WTC11 (cell line): ENCODE results near the gene TSPAN33. TPM values are rescaled to one million over a fixed set of nuclear protein-coding genes. Genes with fewer than 3 reads are reported as not detected.

ENCODE experiments used
- ATAC-seq: fragments of 200-7000 bp; cut with Tn5 transposase; 2 replicates; pipeline ENCODE4 v1.10.0; 2021; ENCODE audit warnings: mild to moderate bottlenecking, moderate library complexity
- CTCF ChIA-PET: fragments of 300-600 bp; sonication (Branson Sonifier 250); formaldehyde crosslinking; loops from one replicate; lab custom pipeline; 2021; ENCODE audit warnings: antibody characterized with exemption; lab: Charles Lee
- POLR2A ChIA-PET: fragments of 350-600 bp; sonication (Branson Sonifier 250); formaldehyde crosslinking; loops from one replicate; lab custom pipeline; 2021; ENCODE audit warnings: antibody characterized with exemption; lab: Charles Lee
- DNase-seq: peaks from one replicate; pipeline ENCODE4 v3.0.0; 2021; ENCODE audit warnings: low spot score
- H3K27ac Mint-ChIP-seq: 2 replicates; pipeline ENCODE4 v1.8.0; 2021; ENCODE audit warnings: mixed read lengths
- H3K27me3 Mint-ChIP-seq: 2 replicates; pipeline ENCODE4 v1.8.0; 2021; ENCODE audit warnings: low read depth, mild to moderate bottlenecking, moderate library complexity, mixed read lengths
- H3K36me3 Mint-ChIP-seq: 2 replicates; pipeline ENCODE4 v1.8.0; 2021; ENCODE audit warnings: mixed read lengths
- H3K4me1 Mint-ChIP-seq: 2 replicates; pipeline ENCODE4 v1.8.0; 2022; ENCODE audit warnings: mixed read lengths
- H3K4me3 Mint-ChIP-seq: 2 replicates; pipeline ENCODE4 v1.8.0; 2021; ENCODE audit warnings: mild to moderate bottlenecking, moderate library complexity, mixed read lengths
- H3K9me3 Mint-ChIP-seq: 2 replicates; pipeline ENCODE4 v1.8.0; 2021; ENCODE audit warnings: mixed read lengths
- ATF1 ChIP-seq: sonication (generic); formaldehyde crosslinking; IDR thresholded peaks from 2 replicates; pipeline ENCODE4 v1.8.1; 2023; ENCODE audit warnings: mild to moderate bottlenecking, moderate library complexity, missing genetic modification reagents
- GRHL2 ChIP-seq: fragments of 250-450 bp; sonication (Bioruptor Pico); IDR thresholded peaks from 2 replicates; pipeline ENCODE4 v1.8.0; 2022; ENCODE audit warnings: mild to moderate bottlenecking, moderate library complexity; ENCODE audit not compliant: insufficient replicate concordance, severe bottlenecking
- GTF2I ChIP-seq: fragments of 250-450 bp; sonication (Bioruptor Pico); conservative IDR thresholded peaks from 2 replicates; pipeline ENCODE4 v1.4.0; 2021; ENCODE audit warnings: mild to moderate bottlenecking
- JUN ChIP-seq: sonication (generic); formaldehyde crosslinking; IDR thresholded peaks from 2 replicates; pipeline ENCODE4 v1.8.0; 2023; ENCODE audit warnings: mild to moderate bottlenecking, missing genetic modification reagents
- MXD4 ChIP-seq: fragments of 250-450 bp; sonication (Bioruptor Pico); IDR thresholded peaks from 2 replicates; pipeline ENCODE4 v1.8.0; 2021; ENCODE audit warnings: mild to moderate bottlenecking, moderate library complexity, borderline replicate concordance
- MYBL2 ChIP-seq: sonication (generic); formaldehyde crosslinking; IDR thresholded peaks from 2 replicates; pipeline ENCODE4 v1.8.1; 2023; ENCODE audit warnings: mild to moderate bottlenecking, moderate library complexity, missing genetic modification reagents
- NFYB ChIP-seq: sonication (generic); formaldehyde crosslinking; conservative IDR thresholded peaks from 2 replicates; pipeline ENCODE4 v1.8.0; 2022; ENCODE audit warnings: low read depth, missing genetic modification reagents
- NR2C2 ChIP-seq: sonication (generic); formaldehyde crosslinking; IDR thresholded peaks from 2 replicates; pipeline ENCODE4 v1.8.0; 2022; ENCODE audit warnings: mild to moderate bottlenecking, missing genetic modification reagents
- ZBTB21 ChIP-seq: sonication (generic); formaldehyde crosslinking; IDR thresholded peaks from 2 replicates; pipeline ENCODE4 v1.8.1; 2023; ENCODE audit warnings: mild to moderate bottlenecking, missing genetic modification reagents, borderline replicate concordance
- ZNF138 ChIP-seq: sonication (generic); formaldehyde crosslinking; conservative IDR thresholded peaks from 2 replicates; pipeline ENCODE4 v1.8.1; 2022; ENCODE audit warnings: mild to moderate bottlenecking, moderate library complexity, missing genetic modification reagents
- ZNF219 ChIP-seq: sonication (generic); formaldehyde crosslinking; IDR thresholded peaks from 2 replicates; pipeline ENCODE4 v1.8.0; 2023; ENCODE audit warnings: missing genetic modification reagents, mild to moderate bottlenecking, borderline replicate concordance
- ZNF232 ChIP-seq: sonication (generic); formaldehyde crosslinking; IDR thresholded peaks from 2 replicates; pipeline ENCODE4 v1.8.0; 2022; ENCODE audit warnings: mild to moderate bottlenecking, missing genetic modification reagents
- ZNF396 ChIP-seq: fragments of 250-450 bp; sonication (Bioruptor Pico); IDR thresholded peaks from 2 replicates; pipeline ENCODE4 v1.8.0; 2021; ENCODE audit warnings: mild to moderate bottlenecking, moderate library complexity, borderline replicate concordance
- total RNA-seq: library from RNA; stranded (reverse); gene quantifications from 3 replicates; pipeline ENCODE4 v1.2.3, GENCODE V29; 2021
- TF ChIP-seq, protein P1 (sequence below): sonication (generic); formaldehyde crosslinking; IDR thresholded peaks from 2 replicates; pipeline ENCODE4 v1.8.0; 2022; ENCODE audit warnings: missing genetic modification reagents
- TF ChIP-seq, protein P2 (sequence below): fragments of 250-450 bp; sonication (Bioruptor Pico); IDR thresholded peaks from 2 replicates; pipeline ENCODE4 v1.9.0; 2021; ENCODE audit warnings: mild to moderate bottlenecking
- TF ChIP-seq, protein P3 (sequence below): sonication (generic); formaldehyde crosslinking; IDR thresholded peaks from 2 replicates; pipeline ENCODE4 v1.8.1; 2022; ENCODE audit warnings: mild to moderate bottlenecking, missing genetic modification reagents, moderate library complexity, borderline replicate concordance
- TF ChIP-seq, protein P4 (sequence below): sonication (generic); formaldehyde crosslinking; IDR thresholded peaks from 2 replicates; pipeline ENCODE4 v1.8.1; 2022; ENCODE audit warnings: low read depth, missing genetic modification reagents, borderline replicate concordance
- TF ChIP-seq, protein P5 (sequence below): sonication (generic); formaldehyde crosslinking; IDR thresholded peaks from 2 replicates; pipeline ENCODE4 v1.8.0; 2023; ENCODE audit warnings: missing genetic modification reagents, mild to moderate bottlenecking, borderline replicate concordance
- TF ChIP-seq, protein P6 (sequence below): sonication (generic); formaldehyde crosslinking; IDR thresholded peaks from 2 replicates; pipeline ENCODE4 v1.8.1; 2023; ENCODE audit warnings: mild to moderate bottlenecking, missing genetic modification reagents

Gene TSPAN33
- total RNA-seq, 1 experiment from 2014 or later: 30.0 TPM

DNA sequence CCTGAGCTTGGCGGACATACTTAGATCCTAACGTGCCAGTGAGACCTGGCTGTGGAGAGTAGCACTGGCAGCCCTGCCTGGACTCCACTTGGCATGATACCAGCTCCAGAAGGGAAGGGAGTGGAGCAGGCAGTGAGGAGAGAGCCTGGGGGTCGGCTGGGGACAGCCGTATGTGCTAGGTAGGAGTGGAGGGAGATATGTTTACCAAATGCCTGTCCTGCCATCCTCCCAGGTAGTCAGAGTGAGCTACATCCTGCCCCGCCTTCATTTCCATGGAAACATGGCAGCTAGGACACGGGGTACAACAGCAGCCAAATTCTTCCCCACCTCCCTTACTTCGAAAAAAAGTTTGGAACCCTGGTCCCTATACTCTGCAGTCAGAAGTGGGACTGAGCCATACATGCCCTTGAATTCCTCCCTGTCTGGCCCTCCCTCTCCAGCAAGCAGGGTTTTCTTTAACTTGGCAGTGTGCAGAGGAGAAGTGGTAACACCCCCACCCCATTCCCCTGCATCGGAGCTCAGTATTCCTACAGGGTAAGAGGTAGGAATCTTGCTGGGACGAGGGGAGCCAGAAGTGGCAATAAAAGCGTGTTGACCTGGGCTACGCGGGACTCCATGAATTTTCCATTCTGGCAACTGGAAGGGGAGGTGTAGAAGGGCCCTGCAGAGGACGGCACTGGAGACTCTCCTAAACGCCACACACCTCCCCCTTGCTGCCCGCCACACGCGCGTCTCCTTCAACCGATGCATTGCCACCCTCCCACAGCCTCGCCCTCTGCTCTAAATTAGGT, 23.9 kb downstream of the TSPAN33 start (continued):
- TF ChIP-seq, protein P1, sequence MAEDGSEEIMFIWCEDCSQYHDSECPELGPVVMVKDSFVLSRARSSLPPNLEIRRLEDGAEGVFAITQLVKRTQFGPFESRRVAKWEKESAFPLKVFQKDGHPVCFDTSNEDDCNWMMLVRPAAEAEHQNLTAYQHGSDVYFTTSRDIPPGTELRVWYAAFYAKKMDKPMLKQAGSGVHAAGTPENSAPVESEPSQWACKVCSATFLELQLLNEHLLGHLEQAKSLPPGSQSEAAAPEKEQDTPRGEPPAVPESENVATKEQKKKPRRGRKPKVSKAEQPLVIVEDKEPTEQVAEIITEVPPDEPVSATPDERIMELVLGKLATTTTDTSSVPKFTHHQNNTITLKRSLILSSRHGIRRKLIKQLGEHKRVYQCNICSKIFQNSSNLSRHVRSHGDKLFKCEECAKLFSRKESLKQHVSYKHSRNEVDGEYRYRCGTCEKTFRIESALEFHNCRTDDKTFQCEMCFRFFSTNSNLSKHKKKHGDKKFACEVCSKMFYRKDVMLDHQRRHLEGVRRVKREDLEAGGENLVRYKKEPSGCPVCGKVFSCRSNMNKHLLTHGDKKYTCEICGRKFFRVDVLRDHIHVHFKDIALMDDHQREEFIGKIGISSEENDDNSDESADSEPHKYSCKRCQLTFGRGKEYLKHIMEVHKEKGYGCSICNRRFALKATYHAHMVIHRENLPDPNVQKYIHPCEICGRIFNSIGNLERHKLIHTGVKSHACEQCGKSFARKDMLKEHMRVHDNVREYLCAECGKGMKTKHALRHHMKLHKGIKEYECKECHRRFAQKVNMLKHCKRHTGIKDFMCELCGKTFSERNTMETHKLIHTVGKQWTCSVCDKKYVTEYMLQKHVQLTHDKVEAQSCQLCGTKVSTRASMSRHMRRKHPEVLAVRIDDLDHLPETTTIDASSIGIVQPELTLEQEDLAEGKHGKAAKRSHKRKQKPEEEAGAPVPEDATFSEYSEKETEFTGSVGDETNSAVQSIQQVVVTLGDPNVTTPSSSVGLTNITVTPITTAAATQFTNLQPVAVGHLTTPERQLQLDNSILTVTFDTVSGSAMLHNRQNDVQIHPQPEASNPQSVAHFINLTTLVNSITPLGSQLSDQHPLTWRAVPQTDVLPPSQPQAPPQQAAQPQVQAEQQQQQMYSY (CRISPR knock-in tag): no peak
- no peak for TF ChIP-seq ZBTB21 (CRISPR knock-in tag)
- TF ChIP-seq, protein P2, sequence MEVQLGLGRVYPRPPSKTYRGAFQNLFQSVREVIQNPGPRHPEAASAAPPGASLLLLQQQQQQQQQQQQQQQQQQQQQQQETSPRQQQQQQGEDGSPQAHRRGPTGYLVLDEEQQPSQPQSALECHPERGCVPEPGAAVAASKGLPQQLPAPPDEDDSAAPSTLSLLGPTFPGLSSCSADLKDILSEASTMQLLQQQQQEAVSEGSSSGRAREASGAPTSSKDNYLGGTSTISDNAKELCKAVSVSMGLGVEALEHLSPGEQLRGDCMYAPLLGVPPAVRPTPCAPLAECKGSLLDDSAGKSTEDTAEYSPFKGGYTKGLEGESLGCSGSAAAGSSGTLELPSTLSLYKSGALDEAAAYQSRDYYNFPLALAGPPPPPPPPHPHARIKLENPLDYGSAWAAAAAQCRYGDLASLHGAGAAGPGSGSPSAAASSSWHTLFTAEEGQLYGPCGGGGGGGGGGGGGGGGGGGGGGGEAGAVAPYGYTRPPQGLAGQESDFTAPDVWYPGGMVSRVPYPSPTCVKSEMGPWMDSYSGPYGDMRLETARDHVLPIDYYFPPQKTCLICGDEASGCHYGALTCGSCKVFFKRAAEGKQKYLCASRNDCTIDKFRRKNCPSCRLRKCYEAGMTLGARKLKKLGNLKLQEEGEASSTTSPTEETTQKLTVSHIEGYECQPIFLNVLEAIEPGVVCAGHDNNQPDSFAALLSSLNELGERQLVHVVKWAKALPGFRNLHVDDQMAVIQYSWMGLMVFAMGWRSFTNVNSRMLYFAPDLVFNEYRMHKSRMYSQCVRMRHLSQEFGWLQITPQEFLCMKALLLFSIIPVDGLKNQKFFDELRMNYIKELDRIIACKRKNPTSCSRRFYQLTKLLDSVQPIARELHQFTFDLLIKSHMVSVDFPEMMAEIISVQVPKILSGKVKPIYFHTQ (CRISPR knock-in tag): no peak
- TF ChIP-seq MXD4 (CRISPR knock-in tag): no peak
- no peak for TF ChIP-seq NR2C2 (CRISPR knock-in tag)
- TF ChIP-seq ZNF219 (CRISPR knock-in tag): no peak
- TF ChIP-seq, protein P3, sequence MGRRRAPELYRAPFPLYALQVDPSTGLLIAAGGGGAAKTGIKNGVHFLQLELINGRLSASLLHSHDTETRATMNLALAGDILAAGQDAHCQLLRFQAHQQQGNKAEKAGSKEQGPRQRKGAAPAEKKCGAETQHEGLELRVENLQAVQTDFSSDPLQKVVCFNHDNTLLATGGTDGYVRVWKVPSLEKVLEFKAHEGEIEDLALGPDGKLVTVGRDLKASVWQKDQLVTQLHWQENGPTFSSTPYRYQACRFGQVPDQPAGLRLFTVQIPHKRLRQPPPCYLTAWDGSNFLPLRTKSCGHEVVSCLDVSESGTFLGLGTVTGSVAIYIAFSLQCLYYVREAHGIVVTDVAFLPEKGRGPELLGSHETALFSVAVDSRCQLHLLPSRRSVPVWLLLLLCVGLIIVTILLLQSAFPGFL (CRISPR knock-in tag): no peak
- no peak for TF ChIP-seq MYBL2 (CRISPR knock-in tag)
- TF ChIP-seq, protein P4, sequence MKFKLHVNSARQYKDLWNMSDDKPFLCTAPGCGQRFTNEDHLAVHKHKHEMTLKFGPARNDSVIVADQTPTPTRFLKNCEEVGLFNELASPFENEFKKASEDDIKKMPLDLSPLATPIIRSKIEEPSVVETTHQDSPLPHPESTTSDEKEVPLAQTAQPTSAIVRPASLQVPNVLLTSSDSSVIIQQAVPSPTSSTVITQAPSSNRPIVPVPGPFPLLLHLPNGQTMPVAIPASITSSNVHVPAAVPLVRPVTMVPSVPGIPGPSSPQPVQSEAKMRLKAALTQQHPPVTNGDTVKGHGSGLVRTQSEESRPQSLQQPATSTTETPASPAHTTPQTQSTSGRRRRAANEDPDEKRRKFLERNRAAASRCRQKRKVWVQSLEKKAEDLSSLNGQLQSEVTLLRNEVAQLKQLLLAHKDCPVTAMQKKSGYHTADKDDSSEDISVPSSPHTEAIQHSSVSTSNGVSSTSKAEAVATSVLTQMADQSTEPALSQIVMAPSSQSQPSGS (CRISPR knock-in tag): no peak

DNA sequence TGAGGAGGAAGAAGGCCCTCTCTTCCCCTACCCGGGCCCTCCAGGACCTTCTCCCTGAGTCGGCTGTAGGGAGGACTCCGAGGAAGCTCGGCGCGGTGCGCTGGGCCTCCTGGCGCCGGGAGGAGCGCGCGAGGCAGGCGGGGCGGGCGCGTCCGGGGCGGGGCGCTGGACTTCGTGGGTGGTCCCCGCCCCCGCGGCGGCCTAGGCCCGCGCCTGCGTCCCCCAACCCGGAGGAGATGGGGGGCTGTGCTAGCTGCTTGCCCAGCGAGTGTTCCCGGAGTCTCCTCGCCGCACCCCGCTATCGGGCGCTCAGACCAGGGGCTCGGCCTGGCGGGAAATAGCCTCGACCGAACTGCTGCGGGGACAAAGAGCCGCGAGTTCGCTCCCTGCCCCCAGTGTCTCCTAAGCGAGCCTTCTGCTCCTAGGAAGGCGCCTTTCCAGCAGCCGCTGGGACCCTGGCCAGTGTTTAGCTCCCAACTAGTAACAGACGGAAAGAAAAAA, 24.7 kb downstream of the TSPAN33 start:
- DNase-seq: peak; percentile 69
- Mint-ChIP-seq H3K4me1 (peaks cover 39% of the 10 kb centered on the region), H3K27me3 (no peaks in the 10 kb centered on the region; the same call in none of the 2 replicates), H3K36me3 (peaks cover 15% of the 10 kb centered on the region), H3K4me3 (peak overlapping the region; percentile 77), H3K27ac (peak overlapping the region; percentile 89), H3K9me3 (peaks cover under 1% of the 10 kb centered on the region)
- ChIA-PET CTCF (interaction anchor here (0.8 to 4.1 kb wide), 13 partner anchors 12 to 742 kb away, joined by 3 to 37 read pairs (median 3); partner anchors contain the start of genes SMO and TNPO3), POLR2A (interaction anchor here (1.0 to 3.2 kb wide), 8 partner anchors 18 to 265 kb away, joined by 3 to 27 read pairs (median 5); partner anchors contain the start of genes SMO, STRIP2 and TSPAN33)
- ATAC-seq: peak; percentile 69
- TF ChIP-seq, protein P5, sequence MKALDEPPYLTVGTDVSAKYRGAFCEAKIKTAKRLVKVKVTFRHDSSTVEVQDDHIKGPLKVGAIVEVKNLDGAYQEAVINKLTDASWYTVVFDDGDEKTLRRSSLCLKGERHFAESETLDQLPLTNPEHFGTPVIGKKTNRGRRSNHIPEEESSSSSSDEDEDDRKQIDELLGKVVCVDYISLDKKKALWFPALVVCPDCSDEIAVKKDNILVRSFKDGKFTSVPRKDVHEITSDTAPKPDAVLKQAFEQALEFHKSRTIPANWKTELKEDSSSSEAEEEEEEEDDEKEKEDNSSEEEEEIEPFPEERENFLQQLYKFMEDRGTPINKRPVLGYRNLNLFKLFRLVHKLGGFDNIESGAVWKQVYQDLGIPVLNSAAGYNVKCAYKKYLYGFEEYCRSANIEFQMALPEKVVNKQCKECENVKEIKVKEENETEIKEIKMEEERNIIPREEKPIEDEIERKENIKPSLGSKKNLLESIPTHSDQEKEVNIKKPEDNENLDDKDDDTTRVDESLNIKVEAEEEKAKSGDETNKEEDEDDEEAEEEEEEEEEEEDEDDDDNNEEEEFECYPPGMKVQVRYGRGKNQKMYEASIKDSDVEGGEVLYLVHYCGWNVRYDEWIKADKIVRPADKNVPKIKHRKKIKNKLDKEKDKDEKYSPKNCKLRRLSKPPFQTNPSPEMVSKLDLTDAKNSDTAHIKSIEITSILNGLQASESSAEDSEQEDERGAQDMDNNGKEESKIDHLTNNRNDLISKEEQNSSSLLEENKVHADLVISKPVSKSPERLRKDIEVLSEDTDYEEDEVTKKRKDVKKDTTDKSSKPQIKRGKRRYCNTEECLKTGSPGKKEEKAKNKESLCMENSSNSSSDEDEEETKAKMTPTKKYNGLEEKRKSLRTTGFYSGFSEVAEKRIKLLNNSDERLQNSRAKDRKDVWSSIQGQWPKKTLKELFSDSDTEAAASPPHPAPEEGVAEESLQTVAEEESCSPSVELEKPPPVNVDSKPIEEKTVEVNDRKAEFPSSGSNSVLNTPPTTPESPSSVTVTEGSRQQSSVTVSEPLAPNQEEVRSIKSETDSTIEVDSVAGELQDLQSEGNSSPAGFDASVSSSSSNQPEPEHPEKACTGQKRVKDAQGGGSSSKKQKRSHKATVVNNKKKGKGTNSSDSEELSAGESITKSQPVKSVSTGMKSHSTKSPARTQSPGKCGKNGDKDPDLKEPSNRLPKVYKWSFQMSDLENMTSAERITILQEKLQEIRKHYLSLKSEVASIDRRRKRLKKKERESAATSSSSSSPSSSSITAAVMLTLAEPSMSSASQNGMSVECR (CRISPR knock-in tag): 0 out of 2 replicates have a peak, but pooled peaks have one; percentile 14
- TF ChIP-seq JUN (CRISPR knock-in tag) (0 out of 2 replicates have a peak, but pooled peaks have one; percentile 22), ATF1 (CRISPR knock-in tag) (no peak), ZNF396 (CRISPR knock-in tag) (no peak), NFYB (CRISPR knock-in tag) (no peak), ZNF232 (CRISPR knock-in tag) (no peak; the same call in 1 of the 2 replicates), ZNF138 (no peak), GTF2I (CRISPR knock-in tag) (no peak), GRHL2 (CRISPR knock-in tag) (no peak)
- TF ChIP-seq, protein P6, sequence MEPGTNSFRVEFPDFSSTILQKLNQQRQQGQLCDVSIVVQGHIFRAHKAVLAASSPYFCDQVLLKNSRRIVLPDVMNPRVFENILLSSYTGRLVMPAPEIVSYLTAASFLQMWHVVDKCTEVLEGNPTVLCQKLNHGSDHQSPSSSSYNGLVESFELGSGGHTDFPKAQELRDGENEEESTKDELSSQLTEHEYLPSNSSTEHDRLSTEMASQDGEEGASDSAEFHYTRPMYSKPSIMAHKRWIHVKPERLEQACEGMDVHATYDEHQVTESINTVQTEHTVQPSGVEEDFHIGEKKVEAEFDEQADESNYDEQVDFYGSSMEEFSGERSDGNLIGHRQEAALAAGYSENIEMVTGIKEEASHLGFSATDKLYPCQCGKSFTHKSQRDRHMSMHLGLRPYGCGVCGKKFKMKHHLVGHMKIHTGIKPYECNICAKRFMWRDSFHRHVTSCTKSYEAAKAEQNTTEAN: 0 out of 2 replicates have a peak, but pooled peaks have one; percentile 36
